Renal cortex interstitium (tissue), 15 donors: ENCODE results near the gene IRX6. TPM values are rescaled to one million over a fixed set of nuclear protein-coding genes. Genes with fewer than 3 reads are reported as not detected.

ENCODE experiments used
- DNase-seq, 11 donors: peaks; one replicate each; pipeline ENCODE4 v3.0.0-alpha.2; 2013; ENCODE audit warnings: low read depth in 9 of 11, low spot score in 4 of 11; ENCODE audit errors: extremely low read depth in 1 of 11
- long read RNA-seq, 16 experiments: transcript quantifications; one replicate each; lab custom pipeline, GENCODE V29; 2026
- polyA plus RNA-seq, 3 donors: library from polyadenylated mRNA; unstranded; fragments of 120-200 nt; gene quantifications; one replicate each; pipeline ENCODE4 v1.2.1, GENCODE V29; 2013; ENCODE audit not compliant: insufficient read length in 3 of 3

IRX6 gene
- 1 to 10 TPM; 4.2 to 7.9 (median 5.5) TPM for polyA plus RNA-seq
- long read RNA-seq, donor 1 = 0 reads
- long read RNA-seq, donor 2, partial matches to known transcripts = 0 of 1 reads
- long read RNA-seq, donor 2, other reads (novel, unspliced or antisense) = 0 of 1 reads
- long read RNA-seq, donor 3, partial matches to known transcripts = 0 of 1 reads
- long read RNA-seq, donor 3, other reads (novel, unspliced or antisense) = 0 of 1 reads
- long read RNA-seq, donor 4 = 0 reads
- long read RNA-seq, donor 5 = 0 reads
- long read RNA-seq, donor 6 = 0 reads
- long read RNA-seq, donor 7 = 0 reads
- long read RNA-seq, donor 8 = 0 reads
- long read RNA-seq, donor 9, partial matches to known transcripts = 0 of 1 reads
- long read RNA-seq, donor 9, other reads (novel, unspliced or antisense) = 0 of 1 reads
- long read RNA-seq, donor 10 = 0 reads
- long read RNA-seq, donor 11 = 0 reads
- long read RNA-seq, donor 12 = 0 reads
- long read RNA-seq, donor 13 = 0 reads
- long read RNA-seq, donor 14, partial matches to known transcripts = 0 of 2 reads
- long read RNA-seq, donor 14, other reads (novel, unspliced or antisense) = 0 of 2 reads
- long read RNA-seq, donor 15, partial matches to known transcripts = 0 of 1 reads
- long read RNA-seq, donor 15, other reads (novel, unspliced or antisense) = 0 of 1 reads
- long read RNA-seq, donor 16, partial matches to known transcripts = 0 of 2 reads
- long read RNA-seq, donor 16, other reads (novel, unspliced or antisense) = 0 of 2 reads

GRCh38 chr16:55323637-55324271, at the start of gene IRX6:
IRX6 (plus strand) TSS chr16:55324203; CDS start chr16:55325092, 889 bp downstream.
- DNase-seq = peak in 3 of 11 donors; percentile 43 to 52 (median 47)

GRCh38 chr16:55274391-55274790, 49.6 kb upstream of the IRX6 start:
- DNase-seq = no peak

- DNase-seq = no peak
These were observed 48.8 kb upstream of the IRX6 start for GRCh38 chr16:55275167-55275566.

DNA sequence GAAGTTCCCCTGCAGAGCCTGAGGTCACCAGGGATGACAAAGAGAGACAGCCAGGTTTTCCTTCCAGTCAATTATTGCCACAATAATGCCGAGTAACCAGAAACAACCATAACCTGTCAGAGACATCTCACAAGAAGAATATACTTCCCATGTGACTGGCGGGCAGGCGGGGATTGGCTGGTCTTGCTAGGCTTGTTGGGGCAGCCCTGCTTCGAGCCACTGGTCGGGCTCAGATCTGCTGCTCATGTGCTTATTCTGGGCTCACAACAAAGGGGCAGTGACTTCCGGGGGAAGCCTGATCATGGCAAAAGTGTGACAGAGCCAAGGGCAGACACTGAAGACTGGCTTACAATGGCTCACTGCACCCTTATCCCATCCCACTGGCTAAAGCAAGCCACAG, 48.1 kb upstream of the IRX6 start:
- DNase-seq = no peak

DNA sequence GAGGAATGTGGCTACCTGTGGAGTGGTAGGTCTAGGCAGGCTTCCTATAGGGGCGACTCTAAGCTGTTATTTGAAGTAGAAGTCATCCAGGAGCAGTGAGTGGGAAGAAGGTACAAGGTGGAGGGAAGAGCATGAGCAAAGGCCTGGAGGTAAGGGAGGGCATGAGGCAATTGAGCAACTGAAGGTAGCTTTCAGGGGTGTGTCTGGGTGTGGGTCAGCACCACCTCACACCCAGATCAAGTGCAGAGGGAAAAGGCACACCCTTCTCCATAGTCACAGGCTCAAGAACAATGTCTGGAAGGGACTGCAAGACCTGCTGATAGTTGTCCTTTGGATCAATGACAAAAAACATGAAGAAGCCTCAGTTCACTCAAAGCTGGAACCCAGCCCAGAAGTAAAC, 46.5 kb upstream of the IRX6 start:
- DNase-seq = no peak

DNA sequence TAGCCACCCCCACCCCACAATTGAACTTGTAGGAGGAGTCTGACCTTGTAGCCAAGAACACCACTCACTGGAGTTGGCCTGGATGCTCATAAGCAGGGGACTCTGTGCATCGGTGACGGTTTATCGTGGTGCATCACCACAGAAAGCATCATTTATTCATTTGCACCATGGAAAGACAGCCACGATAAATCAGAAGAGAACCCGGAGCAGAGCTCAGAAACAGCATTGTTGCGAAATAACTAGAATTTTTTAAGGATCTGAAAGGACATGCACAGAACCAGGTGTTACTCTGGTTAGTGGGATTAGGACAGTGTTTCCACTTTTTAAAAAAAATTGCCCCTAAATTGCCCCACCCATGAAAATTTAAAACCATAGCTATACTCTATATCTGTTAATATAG, 44.4 kb upstream of the IRX6 start:
- DNase-seq = no peak

- DNase-seq = no peak
These were observed 43.4 kb upstream of the IRX6 start for GRCh38 chr16:55280587-55280986.

DNA sequence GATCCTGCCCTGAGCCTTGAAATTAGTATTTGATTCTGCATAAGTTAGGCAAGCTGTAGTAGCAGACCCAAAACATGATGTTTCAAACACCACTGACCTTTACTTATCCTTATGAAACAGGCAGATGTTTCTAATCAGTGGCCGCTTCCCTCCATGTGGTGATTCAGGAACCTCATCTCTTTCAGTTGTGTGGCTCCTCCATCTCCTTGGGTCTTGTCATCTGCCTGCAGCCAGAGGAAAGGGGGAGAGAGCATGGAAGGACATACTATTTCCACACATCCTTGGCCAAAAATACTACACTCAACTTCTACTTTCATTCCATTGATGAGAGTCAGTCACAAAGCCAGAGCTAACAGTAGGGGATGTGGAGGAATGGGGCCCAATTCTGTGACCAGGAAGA, 41.6 kb upstream of the IRX6 start:
- DNase-seq = no peak

DNA sequence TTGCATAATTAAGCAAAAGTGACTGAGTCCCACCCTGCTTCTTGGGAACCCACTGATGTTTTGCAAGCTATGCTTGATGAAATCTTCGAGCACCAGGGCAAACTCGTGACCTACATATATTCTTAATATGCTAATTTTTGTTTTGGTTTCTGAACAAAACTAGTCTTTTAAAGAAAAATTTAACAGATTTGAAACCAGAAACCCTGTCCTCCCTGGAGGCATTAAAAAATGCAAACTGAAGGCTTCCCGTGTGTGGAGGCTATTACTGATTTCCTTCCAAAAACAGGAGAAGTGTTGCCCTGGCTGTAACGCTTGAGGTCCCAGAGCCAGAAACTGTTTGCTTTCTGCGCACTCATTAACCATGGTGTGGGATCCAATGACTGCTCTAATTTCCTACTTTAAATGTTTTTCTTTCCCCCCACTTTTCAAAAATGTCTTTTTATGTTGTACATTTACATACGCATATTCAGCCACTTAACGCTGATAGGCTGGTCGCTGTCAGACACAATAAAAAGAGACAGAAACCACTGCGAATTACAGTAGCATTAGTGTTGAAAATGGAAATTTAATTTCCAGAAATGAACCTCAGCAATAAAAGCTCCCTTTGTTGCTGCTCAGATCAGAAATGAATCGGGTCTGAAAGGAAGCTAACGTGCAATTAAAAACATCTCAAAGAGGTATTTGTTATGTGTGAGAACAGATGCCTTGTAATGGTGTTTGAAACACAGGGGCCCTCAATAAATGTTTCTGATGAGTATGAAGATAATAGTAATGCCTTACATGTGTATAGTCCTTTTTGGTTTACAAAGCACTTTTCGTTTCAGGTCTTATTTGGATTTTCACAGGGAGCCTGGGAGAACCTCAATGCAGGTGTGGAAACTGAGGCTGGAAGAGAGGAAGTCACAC, 39.9 kb upstream of the IRX6 start:
- DNase-seq = peak in 1 of 11 donors; percentile 21

DNA sequence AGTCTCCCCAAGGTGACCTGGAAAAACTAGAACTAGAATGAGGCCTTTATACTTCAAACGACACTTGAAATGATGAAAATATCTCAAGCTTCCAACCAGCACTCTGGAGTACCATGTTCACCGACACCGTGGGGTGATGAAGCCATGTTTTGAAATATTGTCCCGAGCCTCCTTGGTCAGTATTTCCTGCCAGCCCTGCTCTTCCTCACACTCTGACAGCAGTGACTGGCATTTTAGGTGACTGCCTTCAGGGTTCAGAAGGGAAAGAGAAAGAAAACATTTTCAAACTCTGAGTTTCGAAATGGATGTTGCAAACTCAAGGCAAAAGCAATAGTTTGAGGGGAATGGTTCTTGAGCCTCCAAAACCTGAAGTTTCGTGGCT, 39.3 kb upstream of the IRX6 start:
- no peak for DNase-seq

- no peak for DNase-seq
These were observed 38.4 kb upstream of the IRX6 start for GRCh38 chr16:55285586-55285985.

DNA sequence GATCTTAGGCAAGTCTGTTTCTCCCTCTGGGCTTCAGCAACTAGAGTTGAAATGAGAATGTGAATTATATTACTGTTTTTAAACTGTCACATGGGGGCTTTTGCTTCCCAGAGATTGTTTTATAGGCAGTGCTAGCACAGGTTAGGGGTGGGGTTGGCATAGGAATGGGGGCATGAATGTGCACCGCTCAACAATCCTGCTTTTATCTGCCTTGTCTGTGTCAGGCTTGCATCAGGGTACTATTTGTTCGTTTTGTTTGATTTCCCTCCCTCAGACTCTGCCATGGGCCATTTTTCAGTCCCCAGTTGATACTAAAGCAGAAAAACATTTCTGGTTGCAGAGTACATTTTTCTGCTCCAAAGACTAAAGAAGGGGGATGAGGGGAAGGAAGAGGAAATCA, 34.6 kb upstream of the IRX6 start:
- no peak for DNase-seq

- no peak for DNase-seq
These were observed 32.2 kb upstream of the IRX6 start for GRCh38 chr16:55291847-55292246.

DNA sequence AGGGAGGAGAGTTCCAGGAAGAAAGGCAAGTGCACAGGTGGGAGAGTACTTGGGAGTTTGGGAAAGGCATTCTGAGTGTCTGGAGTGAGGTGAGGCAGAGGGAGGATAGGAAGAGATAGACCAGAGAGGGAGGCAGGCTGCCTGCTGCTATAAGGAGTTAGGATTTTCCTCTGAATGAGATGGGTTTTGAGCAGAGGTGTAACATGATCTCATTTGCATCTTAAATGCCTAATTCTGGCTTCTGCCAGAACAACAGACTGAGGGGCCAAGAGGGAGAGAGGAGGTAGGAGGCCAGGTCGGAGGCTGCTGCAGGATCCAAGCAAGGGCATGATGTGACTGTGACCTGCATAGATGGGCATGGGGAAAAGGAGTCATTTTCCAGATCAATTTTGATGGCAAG, 31.5 kb upstream of the IRX6 start:
- DNase-seq = no peak

GRCh38 chr16:55294129-55294528, 29.9 kb upstream of the IRX6 start:
- no peak for DNase-seq

DNA sequence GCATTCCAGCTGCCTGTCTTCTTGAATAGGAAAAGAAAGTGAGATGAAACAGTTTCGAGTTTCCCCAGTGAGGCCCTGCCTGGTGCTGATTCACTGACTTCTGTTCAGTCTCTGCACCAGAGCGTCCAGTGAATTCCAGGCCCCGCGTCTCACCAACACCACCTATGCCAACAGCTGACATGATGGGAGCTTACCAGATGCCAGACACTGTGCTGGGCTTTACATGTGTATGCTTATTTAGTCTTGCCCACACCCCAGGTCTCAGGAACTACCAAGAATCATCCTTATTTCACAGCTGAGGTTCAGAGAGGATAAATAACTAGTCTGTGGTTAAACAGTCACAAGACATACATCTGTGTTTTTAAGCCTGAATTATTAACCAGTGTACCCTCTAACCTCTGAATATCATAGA, 29.1 kb upstream of the IRX6 start:
- peak in 1 of 11 donors; percentile 26 for DNase-seq

DNA sequence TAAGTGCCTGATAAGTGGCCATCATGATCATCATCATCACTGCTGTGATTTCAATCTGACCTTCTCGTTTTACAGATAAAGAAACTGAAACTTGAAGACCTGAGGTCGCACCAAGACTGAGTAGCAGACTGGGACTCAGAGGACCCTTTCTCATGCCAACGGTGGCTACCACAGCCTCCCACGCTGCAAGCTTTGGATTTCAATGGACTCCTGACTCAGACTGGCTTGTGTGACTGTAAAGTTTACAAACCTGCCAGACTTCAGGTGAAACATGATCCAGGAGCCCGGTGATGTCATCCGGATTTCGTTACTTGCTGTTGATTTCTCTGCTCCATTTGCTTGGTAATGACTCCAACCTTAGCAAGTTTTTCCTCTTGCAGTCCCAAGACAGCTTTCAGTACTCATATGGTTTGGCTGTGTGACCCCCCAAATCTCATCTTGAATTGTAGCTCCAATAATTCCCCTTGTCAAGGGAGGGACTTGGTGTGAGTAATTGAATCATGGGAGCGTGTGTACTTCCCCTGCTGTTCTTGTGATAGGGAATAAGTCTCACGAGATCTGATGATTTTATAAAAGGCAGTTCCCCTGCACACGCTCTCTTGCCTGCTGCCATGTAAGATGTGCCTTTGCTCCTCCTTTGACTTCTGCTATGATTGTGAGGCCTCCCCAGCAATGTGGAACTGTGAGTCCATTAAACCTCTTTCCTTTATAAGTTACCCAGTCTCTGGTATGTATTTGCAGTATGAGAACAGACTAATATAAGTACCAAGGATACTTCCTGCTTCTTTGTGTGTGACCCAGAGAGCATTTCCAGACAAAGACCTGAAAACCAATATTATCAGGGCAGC, 26.7 kb upstream of the IRX6 start:
- peak in 9 of 11 donors; percentile 29 to 78 (median 51) for DNase-seq

DNA sequence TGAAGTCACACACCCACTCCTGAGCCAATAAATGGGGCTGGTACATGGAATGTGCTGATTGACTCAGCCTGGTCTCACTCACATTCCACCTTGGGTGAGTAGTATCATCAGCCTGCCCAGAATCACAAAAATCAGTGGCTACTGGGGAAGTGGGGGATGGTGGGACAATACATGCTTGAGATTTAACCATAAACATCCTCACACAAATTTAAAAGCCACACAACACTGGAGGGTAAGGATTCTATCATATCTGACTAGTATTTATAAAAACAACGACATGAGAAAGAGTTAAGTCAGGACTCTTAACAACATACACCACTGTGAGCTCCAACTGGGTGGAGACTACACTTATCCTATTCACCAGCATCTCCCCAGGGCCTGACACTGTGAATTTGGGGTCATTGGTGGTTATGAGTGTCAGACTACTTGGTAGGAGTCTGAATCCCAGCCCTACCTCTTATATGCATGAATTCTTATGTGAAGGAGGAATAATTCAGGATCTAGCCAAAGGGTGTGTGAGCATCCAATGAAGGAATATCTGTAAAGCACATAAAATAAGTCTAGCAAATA, 26.0 kb upstream of the IRX6 start:
- no peak for DNase-seq
